HG03378 (cell line): ENCODE measurements around the gene WDPCP.
"Not testable (repeated sequence)": the region's sequence is repeated elsewhere in the genome, so short reads cannot be mapped to it uniquely, and the experiment has no call there.

Source experiments
- ATAC-seq: cut with Tn5 transposase; IDR thresholded peaks from one replicate; pipeline ENCODE4 v1.9.1; 2021; ENCODE audit warnings: mild to moderate bottlenecking, moderate library complexity; ENCODE audit not compliant: unreplicated experiment

WDPCP gene

GRCh38 chr2:63124850-63125249 lies 463.4 kb downstream of the WDPCP start:
- no peak for ATAC-seq

GRCh38 chr2:63124218-63124617 lies 464.1 kb downstream of the WDPCP start:
- peak; percentile 71 for ATAC-seq

- no peak for ATAC-seq
Observed at GRCh38 chr2:63122921-63123320, 465.4 kb downstream of the WDPCP start.

- no peak for ATAC-seq
Observed at GRCh38 chr2:63121055-63121834, 467.0 kb downstream of the WDPCP start.

- ATAC-seq = no peak
Observed at GRCh38 chr2:63118821-63119220, 469.5 kb downstream of the WDPCP start.

GRCh38 chr2:63104482-63104881 lies 483.8 kb downstream of the WDPCP start:
- ATAC-seq = no peak

GRCh38 chr2:63101954-63102353 lies 486.3 kb downstream of the WDPCP start:
- no peak for ATAC-seq

GRCh38 chr2:63099032-63099431 lies 489.2 kb downstream of the WDPCP start:
- no peak for ATAC-seq

GRCh38 chr2:63096491-63096890 lies 491.8 kb downstream of the WDPCP start:
- ATAC-seq = no peak

- ATAC-seq = no peak
Observed at GRCh38 chr2:63093502-63093901, 494.8 kb downstream of the WDPCP start.

- ATAC-seq = no peak
Observed at GRCh38 chr2:63092857-63093256, 495.4 kb downstream of the WDPCP start.

- ATAC-seq = no peak
Observed at GRCh38 chr2:63092401-63092800, 495.9 kb downstream of the WDPCP start.

GRCh38 chr2:63086687-63087086 lies 501.6 kb downstream of the WDPCP start:
- ATAC-seq = no peak

- no peak for ATAC-seq
Observed at GRCh38 chr2:63081404-63081803, 506.9 kb downstream of the WDPCP start.

GRCh38 chr2:63078852-63079606 lies 509.2 kb downstream of the WDPCP start:
- no peak for ATAC-seq

- not testable (repeated sequence) for ATAC-seq
Observed at GRCh38 chr2:63074399-63074798, 513.9 kb downstream of the WDPCP start.

- ATAC-seq = no peak
Observed at GRCh38 chr2:63073994-63074393, 514.3 kb downstream of the WDPCP start.

GRCh38 chr2:63071664-63072063 lies 516.6 kb downstream of the WDPCP start:
- ATAC-seq = no peak
